Stimulated activated CD8-positive, alpha-beta memory T cell treated with anti-CD3 and anti-CD28 coated beads, Interleukin-2, amount 100 ng/mL, for 1 hour (primary cell): ENCODE measurements around the gene TTLL10.
"Not testable (repeated sequence)": the region's sequence is repeated elsewhere in the genome, so short reads cannot be mapped to it uniquely, and the experiment has no call there.

Experiments
- DNase-seq, 2 donors: peaks; one replicate each; pipeline ENCODE4 v3.0.0-alpha.2; 2020; ENCODE audit warnings: low read depth in 2 of 2

TTLL10 gene

GRCh38 chr1:1171546-1172340 lies 1.9 kb upstream of the TTLL10 start:
- DNase-seq = no peak

- DNase-seq = no peak
Observed at GRCh38 chr1:1173061-1173792, 453 bp upstream of the TTLL10 start.

- no peak for DNase-seq
Observed at GRCh38 chr1:1175221-1176062, 1.8 kb downstream of the TTLL10 start.

- not testable (repeated sequence) for DNase-seq
Observed at GRCh38 chr1:1176063-1176761, 2.5 kb downstream of the TTLL10 start.

- no peak for DNase-seq
Observed at GRCh38 chr1:1176931-1177330, 3.3 kb downstream of the TTLL10 start.

GRCh38 chr1:1177452-1178206 lies 3.9 kb downstream of the TTLL10 start:
- no peak for DNase-seq

GRCh38 chr1:1178794-1179331 lies 5.2 kb downstream of the TTLL10 start:
- no peak for DNase-seq

GRCh38 chr1:1179346-1179982 lies 5.8 kb downstream of the TTLL10 start:
- DNase-seq = no peak

GRCh38 chr1:1179983-1180861 lies 6.5 kb downstream of the TTLL10 start:
- DNase-seq = no peak

- no peak for DNase-seq
Observed at GRCh38 chr1:1181129-1181937, 7.7 kb downstream of the TTLL10 start.

GRCh38 chr1:1181938-1182410 lies 8.3 kb downstream of the TTLL10 start:
- no peak for DNase-seq

GRCh38 chr1:1182491-1183220 lies 9.0 kb downstream of the TTLL10 start:
- DNase-seq = no peak

- DNase-seq = no peak
Observed at GRCh38 chr1:1183221-1183747, 9.6 kb downstream of the TTLL10 start.

GRCh38 chr1:1183833-1184775 lies 10.4 kb downstream of the TTLL10 start:
- no peak for DNase-seq

GRCh38 chr1:1185101-1185765 lies 11.6 kb downstream of the TTLL10 start:
- no peak for DNase-seq
